GM12878 (cell line): ENCODE measurements around the gene THSD4. TPM values are rescaled to one million over a fixed set of nuclear protein-coding genes. Genes with fewer than 3 reads are reported as not detected.

Experiments used
- ATAC-seq: fragments of 200-7000 bp; cut with Tn5 transposase; 3 replicates; pipeline ENCODE4 v1.9.1; 2020; ENCODE audit warnings: mild to moderate bottlenecking, moderate library complexity
- BruUV-seq: library from RNA; stranded (reverse); fragments of 400-500 nt; replicated peaks from 2 replicates; lab custom pipeline; 2021; lab: Mats Ljungman, UMichigan
- CTCF ChIA-PET: fragments of 300-600 bp; sonication (Branson Sonifier 250); formaldehyde crosslinking; extraction: SDS; loops from one replicate; lab custom pipeline; 2021; ENCODE audit warnings: inconsistent platforms; lab: Yijun Ruan, JAX
- POLR2A ChIA-PET: fragments of 350-600 bp; formaldehyde crosslinking; extraction: SDS; loops from one replicate; lab custom pipeline; 2021; ENCODE audit warnings: inconsistent platforms; lab: Charles Lee
- RAD21 ChIA-PET: fragments of 300-600 bp; sonication (Branson Sonifier 250); formaldehyde crosslinking; loops from one replicate; lab custom pipeline; 2023; ENCODE audit warnings: antibody characterized with exemption; ENCODE audit not compliant: unreplicated experiment; lab: Charles Lee
- SMC1A ChIA-PET: fragments of 300-600 bp; sonication (Branson Sonifier 250); formaldehyde crosslinking; loops from one replicate; lab custom pipeline; 2023; ENCODE audit not compliant: unreplicated experiment, uncharacterized antibody; lab: Charles Lee
- DNase-seq: peaks from one replicate; pipeline ENCODE4 v3.0.0-alpha.2; 2011; ENCODE audit warnings: low read depth, low spot score
- FAIRE-seq: peaks from 3 replicates; lab custom pipeline; 2011; peaks lifted over from hg19 to GRCh38; lab: Jason Lieb, UNC
- H2AFZ ChIP-seq: 2 replicates; pipeline ENCODE4 v1.6.0; 2011; ENCODE audit warnings: low read depth, low read length, control low read depth; ENCODE audit not compliant: control insufficient read depth
- H3K27ac ChIP-seq: 2 replicates; pipeline ENCODE4 v1.5.1; 2011; ENCODE audit warnings: control low read depth; ENCODE audit not compliant: control insufficient read depth, insufficient read depth
- H3K27me3 ChIP-seq, 2 experiments: replicated peaks in 1 of 2; 2 replicates each; pipeline versions ENCODE4 v1.6.0 to v1.6.1; 2011; ENCODE audit warnings: low read length in 1 of 2; ENCODE audit not compliant: control insufficient read depth in 2 of 2, insufficient read depth in 2 of 2
- H3K36me3 ChIP-seq, 2 experiments: 2 replicates each; pipeline ENCODE4 v1.5.1; 2011; ENCODE audit warnings: low read length in 1 of 2; ENCODE audit not compliant: control insufficient read depth in 2 of 2, insufficient read depth in 2 of 2
- H3K4me1 ChIP-seq: 2 replicates; pipeline ENCODE4 v1.6.1; 2011; ENCODE audit warnings: mild to moderate bottlenecking, low read length, moderate library complexity, mixed read lengths; ENCODE audit not compliant: control insufficient read depth, insufficient read depth
- H3K4me2 ChIP-seq: 2 replicates; pipeline ENCODE4 v1.6.0; 2011; ENCODE audit warnings: control low read depth; ENCODE audit not compliant: control insufficient read depth, insufficient read depth
- H3K4me3 ChIP-seq: fragments of 200-600 bp; sonication (generic); 2 replicates; pipeline ENCODE4 v1.5.1; 2016
- H3K79me2 ChIP-seq: 2 replicates; pipeline ENCODE4 v1.6.0; 2011; ENCODE audit warnings: low read length; ENCODE audit not compliant: control insufficient read depth, insufficient read depth
- H3K9ac ChIP-seq: 2 replicates; pipeline ENCODE4 v1.8.0; 2011; ENCODE audit warnings: low read length, control low read depth, mixed read lengths; ENCODE audit not compliant: control insufficient read depth, insufficient read depth
- H3K9me3 ChIP-seq: replicated peaks from 3 replicates; pipeline ENCODE4 v1.5.1; 2011; ENCODE audit warnings: mild to moderate bottlenecking, low read length; ENCODE audit not compliant: control insufficient read depth, insufficient read depth
- H4K20me1 ChIP-seq: 2 replicates; pipeline ENCODE4 v1.6.0; 2011; ENCODE audit not compliant: control insufficient read depth, insufficient read depth
- CEBPB ChIP-seq, 2 experiments: fragments of 150-350 bp in 1 of 2; IDR thresholded peaks; 2 replicates each; pipeline ENCODE4 v1.6.1; 2012 to 2014; ENCODE audit warnings: low read depth in 2 of 2, low read length in 2 of 2, borderline replicate concordance in 1 of 2, inconsistent platforms in 1 of 2
- CHD4 ChIP-seq: fragments of 200-600 bp; sonication (generic); IDR thresholded peaks from 2 replicates; pipeline ENCODE4 v1.6.1; 2016; ENCODE audit warnings: mild to moderate bottlenecking
- EP300 ChIP-seq, 2 experiments: fragments of 150-350 bp in 1 of 2; IDR thresholded peaks; 2 replicates each; pipeline ENCODE4 v1.6.1; 2011 to 2012; ENCODE audit warnings: low read depth in 2 of 2, low read length in 2 of 2, borderline replicate concordance in 1 of 2, improper control_type of control experiment in 1 of 2, inconsistent platforms in 1 of 2; ENCODE audit not compliant: control insufficient read depth in 1 of 2
- HDAC2 ChIP-seq: fragments of 200-600 bp; sonication (generic); IDR thresholded peaks from 2 replicates; pipeline ENCODE4 v1.6.1; 2017
- NFYB ChIP-seq: IDR thresholded peaks from 2 replicates; pipeline ENCODE4 v1.6.1; 2011; ENCODE audit warnings: low read depth, mild to moderate bottlenecking, low read length, improper control_type of control experiment, moderate library complexity; ENCODE audit not compliant: insufficient read depth
- SIX5 ChIP-seq: IDR thresholded peaks from 2 replicates; pipeline ENCODE4 v1.6.1; 2011; ENCODE audit warnings: mild to moderate bottlenecking, low read depth, low read length, moderate library complexity; ENCODE audit not compliant: severe bottlenecking
- SPI1 ChIP-seq: IDR thresholded peaks from 2 replicates; pipeline ENCODE4 v1.6.1; 2011; ENCODE audit warnings: low read depth, mild to moderate bottlenecking, low read length, moderate library complexity, borderline replicate concordance; ENCODE audit not compliant: insufficient read depth
- STAT1 ChIP-seq: fragments of 450-650 bp; conservative IDR thresholded peaks from 2 replicates; pipeline ENCODE4 v1.6.1; 2014; ENCODE audit warnings: antibody characterized with exemption, mild to moderate bottlenecking
- TCF7 ChIP-seq: IDR thresholded peaks from 2 replicates; pipeline ENCODE4 v1.6.1; 2014; ENCODE audit warnings: antibody characterized with exemption, borderline replicate concordance
- WGBS: methylation state at CpG from one replicate; pipeline ENCODE4 v1.1.6; 2016; ENCODE audit warnings: low lambda C conversion rate; ENCODE audit not compliant: insufficient replicate concordance, insufficient coverage; ENCODE audit errors: missing lambda C conversion rate; 5-methylcytosine and 5-hydroxymethylcytosine counted together
- in situ Hi-C: fragments of 300-500 bp; cut with MboI; formaldehyde crosslinking; loops from 9 replicates; pipeline ENCODE4 v1.14.3; 2018; ENCODE audit warnings: mixed read lengths
- intact Hi-C: fragments of 100-400 bp; cut with micrococcal nuclease; formaldehyde crosslinking; loops from one replicate; pipeline ENCODE4 v1.14.2; 2022; ENCODE audit not compliant: unreplicated experiment
- polyA plus RNA-seq, 11 experiments: library from polyadenylated mRNA; depleted of rRNA in 4 of 11; unstranded in 6 of 11; stranded (reverse) in 5 of 11; fragments of >200 nt; fragmentation: Nextera tagmentation in 4 of 11; fragmentation: Illumina TruSeq in 1 of 11; extraction: Ambion mirVana in 4 of 11; extraction: Trizol in 1 of 11; gene quantifications; 1 replicate in 1 of 11; 2 replicates in 10 of 11; pipeline versions ENCODE4 v1.2.1 to v1.2.3, GENCODE V29; 2011 to 2016; ENCODE audit warnings: inconsistent platforms in 2 of 11, missing spikeins in 2 of 11, low read depth in 1 of 11
- total RNA-seq, 4 experiments: library from RNA; depleted of rRNA in 3 of 4; stranded (reverse); fragments of >200 nt in 3 of 4; fragmentation: Illumina TruSeq in 1 of 4; extraction: Trizol in 1 of 4; gene quantifications; 2 replicates each; pipeline versions ENCODE4 v1.2.1 to v1.2.3, GENCODE V29; 2013 to 2021
- TF ChIP-seq, protein P1 (sequence below): fragments of 450-650 bp; IDR thresholded peaks from 2 replicates; pipeline ENCODE4 v1.6.1; 2017; ENCODE audit warnings: antibody characterized with exemption, mild to moderate bottlenecking, moderate library complexity
- TF ChIP-seq, protein P2 (sequence below): IDR thresholded peaks from 2 replicates; pipeline ENCODE4 v1.6.1; 2012; ENCODE audit warnings: improper control_type of control experiment, low read depth, low read length; ENCODE audit not compliant: insufficient replicate concordance
- TF ChIP-seq, protein P3 (sequence below): fragments of 450-650 bp; IDR thresholded peaks from 2 replicates; pipeline ENCODE4 v1.6.1; 2017; ENCODE audit warnings: low read depth, mild to moderate bottlenecking, moderate library complexity

Gene THSD4
- total and polyA plus RNA-seq, 10 of the 15 experiments (the other 5 are each of a cell fraction or from before 2014, with no cell fraction given): 0.04 to 0.13 (median 0.05) TPM; not detected in 7

DNA sequence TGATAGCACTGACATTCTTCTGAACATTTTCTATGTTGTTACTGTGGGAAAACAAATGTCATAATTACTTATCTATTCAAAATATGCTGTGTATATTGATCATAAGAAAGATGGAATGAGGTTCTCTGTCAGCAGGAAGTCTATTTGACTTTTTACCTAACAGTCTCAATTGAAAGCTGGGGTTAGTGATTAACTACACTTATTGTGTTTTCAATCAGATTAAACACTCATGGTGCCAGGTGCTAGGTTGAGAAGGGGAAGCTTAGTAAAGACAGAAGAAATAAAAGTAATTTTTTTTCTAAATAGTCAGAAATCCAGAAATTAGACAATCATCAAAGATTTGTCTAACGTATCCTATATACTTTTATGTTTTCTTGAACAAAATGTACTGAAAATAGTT, 414.1 kb downstream of the THSD4 start (continued):
- TF ChIP-seq, protein P1, sequence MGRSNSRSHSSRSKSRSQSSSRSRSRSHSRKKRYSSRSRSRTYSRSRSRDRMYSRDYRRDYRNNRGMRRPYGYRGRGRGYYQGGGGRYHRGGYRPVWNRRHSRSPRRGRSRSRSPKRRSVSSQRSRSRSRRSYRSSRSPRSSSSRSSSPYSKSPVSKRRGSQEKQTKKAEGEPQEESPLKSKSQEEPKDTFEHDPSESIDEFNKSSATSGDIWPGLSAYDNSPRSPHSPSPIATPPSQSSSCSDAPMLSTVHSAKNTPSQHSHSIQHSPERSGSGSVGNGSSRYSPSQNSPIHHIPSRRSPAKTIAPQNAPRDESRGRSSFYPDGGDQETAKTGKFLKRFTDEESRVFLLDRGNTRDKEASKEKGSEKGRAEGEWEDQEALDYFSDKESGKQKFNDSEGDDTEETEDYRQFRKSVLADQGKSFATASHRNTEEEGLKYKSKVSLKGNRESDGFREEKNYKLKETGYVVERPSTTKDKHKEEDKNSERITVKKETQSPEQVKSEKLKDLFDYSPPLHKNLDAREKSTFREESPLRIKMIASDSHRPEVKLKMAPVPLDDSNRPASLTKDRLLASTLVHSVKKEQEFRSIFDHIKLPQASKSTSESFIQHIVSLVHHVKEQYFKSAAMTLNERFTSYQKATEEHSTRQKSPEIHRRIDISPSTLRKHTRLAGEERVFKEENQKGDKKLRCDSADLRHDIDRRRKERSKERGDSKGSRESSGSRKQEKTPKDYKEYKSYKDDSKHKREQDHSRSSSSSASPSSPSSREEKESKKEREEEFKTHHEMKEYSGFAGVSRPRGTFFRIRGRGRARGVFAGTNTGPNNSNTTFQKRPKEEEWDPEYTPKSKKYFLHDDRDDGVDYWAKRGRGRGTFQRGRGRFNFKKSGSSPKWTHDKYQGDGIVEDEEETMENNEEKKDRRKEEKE: no peak
- TF ChIP-seq TCF7: no peak
- TF ChIP-seq, all 136 proteins: peak for 0

DNA sequence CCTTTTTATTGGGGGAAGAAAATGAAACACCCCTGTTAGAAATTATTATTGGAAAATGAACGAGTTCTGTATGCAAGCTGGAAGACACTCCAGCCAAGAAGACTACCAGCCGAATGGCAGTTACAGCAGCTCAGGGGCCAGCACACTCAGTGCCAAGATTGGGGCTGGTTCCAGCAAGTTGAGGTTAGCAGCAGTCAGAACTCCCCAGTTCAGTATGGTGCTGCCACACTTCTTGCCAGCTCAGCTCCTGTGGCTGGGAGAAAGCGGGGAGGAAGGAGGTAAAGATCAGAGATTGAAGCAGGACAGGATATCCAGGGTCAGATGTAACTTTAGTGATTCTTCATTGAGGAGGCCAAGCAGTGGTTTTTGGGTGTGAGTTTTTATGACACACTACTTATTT, 414.8 kb downstream of the THSD4 start:
- Histone ChIP-seq H3K4me1 (no peaks in the 10 kb centered on the region), H3K79me2 (no peaks in the 10 kb centered on the region), H3K9ac (no peak overlapping the region), H3K4me2 (no peak overlapping the region), H4K20me1 (no peaks in the 10 kb centered on the region), H3K27me3 (peaks cover 0 to 11% of the 10 kb centered on the region in 2 experiments; a peak in 2 of 4 replicates), H3K4me3 (no peak overlapping the region), H3K9me3 (no peaks in the 10 kb centered on the region; the same call in 2 of the 3 replicates), H3K27ac (no peak overlapping the region), H2AFZ (no peak overlapping the region), H3K36me3 (no peaks in the 10 kb centered on the region)
- in situ Hi-C loops: no loop called here
- POLR2A ChIA-PET: interaction anchor here (0.6 kb wide), 1 partner anchor 1423 kb away, joined by 4 read pairs; no protein-coding TSS in a partner anchor
- 43% methylated on average over 3 of the region's 3 CpGs for WGBS
- no peak for FAIRE-seq
- ATAC-seq: no peak
- DNase-seq: no peak
- intact Hi-C loops: no loop called here
- RAD21 ChIA-PET: interaction anchor here (1.2 kb wide), 1 partner anchor 21 kb away, joined by 3 read pairs; no protein-coding TSS in a partner anchor
- no TSS peak for BruUV-seq
- SMC1A ChIA-PET: interaction anchor here (0.6 kb wide), 1 partner anchor 166 kb away, joined by 3 read pairs; no protein-coding TSS in a partner anchor
- CTCF ChIA-PET: no interaction called here
- TF ChIP-seq SIX5: no peak
- no peak for TF ChIP-seq EP300 (IDR thresholded peaks at IDR 0.05; ENCODE audit: borderline replicate concordance in 1 of 2, control insufficient read depth in 1 of 2, low read depth in 2 of 2, low read length in 2 of 2)
- TF ChIP-seq, protein P2, sequence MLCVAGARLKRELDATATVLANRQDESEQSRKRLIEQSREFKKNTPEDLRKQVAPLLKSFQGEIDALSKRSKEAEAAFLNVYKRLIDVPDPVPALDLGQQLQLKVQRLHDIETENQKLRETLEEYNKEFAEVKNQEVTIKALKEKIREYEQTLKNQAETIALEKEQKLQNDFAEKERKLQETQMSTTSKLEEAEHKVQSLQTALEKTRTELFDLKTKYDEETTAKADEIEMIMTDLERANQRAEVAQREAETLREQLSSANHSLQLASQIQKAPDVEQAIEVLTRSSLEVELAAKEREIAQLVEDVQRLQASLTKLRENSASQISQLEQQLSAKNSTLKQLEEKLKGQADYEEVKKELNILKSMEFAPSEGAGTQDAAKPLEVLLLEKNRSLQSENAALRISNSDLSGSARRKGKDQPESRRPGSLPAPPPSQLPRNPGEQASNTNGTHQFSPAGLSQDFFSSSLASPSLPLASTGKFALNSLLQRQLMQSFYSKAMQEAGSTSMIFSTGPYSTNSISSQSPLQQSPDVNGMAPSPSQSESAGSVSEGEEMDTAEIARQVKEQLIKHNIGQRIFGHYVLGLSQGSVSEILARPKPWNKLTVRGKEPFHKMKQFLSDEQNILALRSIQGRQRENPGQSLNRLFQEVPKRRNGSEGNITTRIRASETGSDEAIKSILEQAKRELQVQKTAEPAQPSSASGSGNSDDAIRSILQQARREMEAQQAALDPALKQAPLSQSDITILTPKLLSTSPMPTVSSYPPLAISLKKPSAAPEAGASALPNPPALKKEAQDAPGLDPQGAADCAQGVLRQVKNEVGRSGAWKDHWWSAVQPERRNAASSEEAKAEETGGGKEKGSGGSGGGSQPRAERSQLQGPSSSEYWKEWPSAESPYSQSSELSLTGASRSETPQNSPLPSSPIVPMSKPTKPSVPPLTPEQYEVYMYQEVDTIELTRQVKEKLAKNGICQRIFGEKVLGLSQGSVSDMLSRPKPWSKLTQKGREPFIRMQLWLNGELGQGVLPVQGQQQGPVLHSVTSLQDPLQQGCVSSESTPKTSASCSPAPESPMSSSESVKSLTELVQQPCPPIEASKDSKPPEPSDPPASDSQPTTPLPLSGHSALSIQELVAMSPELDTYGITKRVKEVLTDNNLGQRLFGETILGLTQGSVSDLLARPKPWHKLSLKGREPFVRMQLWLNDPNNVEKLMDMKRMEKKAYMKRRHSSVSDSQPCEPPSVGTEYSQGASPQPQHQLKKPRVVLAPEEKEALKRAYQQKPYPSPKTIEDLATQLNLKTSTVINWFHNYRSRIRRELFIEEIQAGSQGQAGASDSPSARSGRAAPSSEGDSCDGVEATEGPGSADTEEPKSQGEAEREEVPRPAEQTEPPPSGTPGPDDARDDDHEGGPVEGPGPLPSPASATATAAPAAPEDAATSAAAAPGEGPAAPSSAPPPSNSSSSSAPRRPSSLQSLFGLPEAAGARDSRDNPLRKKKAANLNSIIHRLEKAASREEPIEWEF: no peak
- no peak for TF ChIP-seq HDAC2
- TF ChIP-seq, protein P3, sequence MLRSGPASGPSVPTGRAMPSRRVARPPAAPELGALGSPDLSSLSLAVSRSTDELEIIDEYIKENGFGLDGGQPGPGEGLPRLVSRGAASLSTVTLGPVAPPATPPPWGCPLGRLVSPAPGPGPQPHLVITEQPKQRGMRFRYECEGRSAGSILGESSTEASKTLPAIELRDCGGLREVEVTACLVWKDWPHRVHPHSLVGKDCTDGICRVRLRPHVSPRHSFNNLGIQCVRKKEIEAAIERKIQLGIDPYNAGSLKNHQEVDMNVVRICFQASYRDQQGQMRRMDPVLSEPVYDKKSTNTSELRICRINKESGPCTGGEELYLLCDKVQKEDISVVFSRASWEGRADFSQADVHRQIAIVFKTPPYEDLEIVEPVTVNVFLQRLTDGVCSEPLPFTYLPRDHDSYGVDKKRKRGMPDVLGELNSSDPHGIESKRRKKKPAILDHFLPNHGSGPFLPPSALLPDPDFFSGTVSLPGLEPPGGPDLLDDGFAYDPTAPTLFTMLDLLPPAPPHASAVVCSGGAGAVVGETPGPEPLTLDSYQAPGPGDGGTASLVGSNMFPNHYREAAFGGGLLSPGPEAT: no peak
- TF ChIP-seq NFYB: no peak
- TF ChIP-seq STAT1: no peak
- no peak for TF ChIP-seq SPI1
- TF ChIP-seq CHD4: no peak
- no peak for TF ChIP-seq CEBPB (IDR thresholded peaks at IDR 0.05; ENCODE audit: borderline replicate concordance in 1 of 2, low read depth in 2 of 2, low read length in 2 of 2)
